CD4-positive, alpha-beta T cell (primary cell): Measurements from ENCODE around the gene PRTFDC1. TPM values are rescaled to one million over a fixed set of nuclear protein-coding genes. Genes with fewer than 3 reads are reported as not detected.

Experiments
- ATAC-seq: fragments of 200-7000 bp; cut with Tn5 transposase; one replicate; pipeline ENCODE4 v1.10.0; 2022; ENCODE audit warnings: mild to moderate bottlenecking; ENCODE audit not compliant: poor library complexity
- CTCF ChIA-PET: fragments of 350-600 bp; sonication (Branson Sonifier 250); formaldehyde crosslinking; loops from one replicate; lab custom pipeline; 2021; ENCODE audit warnings: antibody characterized with exemption, inconsistent platforms; lab: Charles Lee
- POLR2A ChIA-PET: fragments of 350-600 bp; sonication (Branson Sonifier 250); formaldehyde crosslinking; loops from one replicate; lab custom pipeline; 2021; ENCODE audit warnings: antibody characterized with exemption, inconsistent platforms; lab: Charles Lee
- DNase-seq, 14 experiments: peaks; one replicate each; pipeline ENCODE4 v3.0.0-alpha.2; 2013 to 2020; ENCODE audit warnings: mixed read lengths in 2 of 14
- H3K27ac ChIP-seq, 2 donors: one replicate each; pipeline versions ENCODE4 v1.5.1 to v1.7.0; 2013; ENCODE audit warnings: low read length in 2 of 2, low read depth in 1 of 2, mild to moderate bottlenecking in 1 of 2
- H3K27me3 ChIP-seq, 2 experiments: 1 replicate in 1 of 2; 2 replicates in 1 of 2; pipeline versions ENCODE4 v1.6.1 to v1.7.0; 2013; ENCODE audit warnings: low read length in 2 of 2, control low read depth in 1 of 2, mild to moderate bottlenecking in 1 of 2, moderate library complexity in 1 of 2; ENCODE audit not compliant: insufficient read depth in 2 of 2, control insufficient read depth in 1 of 2
- H3K36me3 ChIP-seq: one replicate; pipeline ENCODE4 v1.6.1; 2013; ENCODE audit warnings: low read length, control low read depth; ENCODE audit not compliant: insufficient read depth
- H3K4me1 ChIP-seq: one replicate; pipeline ENCODE4 v1.6.1; 2013; ENCODE audit warnings: low read length, control low read depth; ENCODE audit not compliant: insufficient read depth
- H3K4me3 ChIP-seq: one replicate; pipeline ENCODE4 v1.5.1; 2013; ENCODE audit warnings: mild to moderate bottlenecking, low read length, moderate library complexity
- H3K9me3 ChIP-seq, 2 experiments: 1 replicate in 1 of 2; 2 replicates in 1 of 2; pipeline versions ENCODE4 v1.6.1 to v1.7.0; 2013; ENCODE audit warnings: low read length in 2 of 2, mild to moderate bottlenecking in 2 of 2, control low read depth in 1 of 2, moderate library complexity in 1 of 2; ENCODE audit not compliant: control insufficient read depth in 1 of 2, insufficient read depth in 1 of 2
- H3K27ac Mint-ChIP-seq: one replicate; pipeline ENCODE4 v1.8.0; 2020; ENCODE audit warnings: mixed read lengths
- H3K27me3 Mint-ChIP-seq: one replicate; pipeline ENCODE4 v1.8.0; 2021; ENCODE audit warnings: mixed read lengths
- H3K36me3 Mint-ChIP-seq: one replicate; pipeline ENCODE4 v1.8.0; 2021; ENCODE audit warnings: low read depth, mixed read lengths
- H3K4me1 Mint-ChIP-seq: one replicate; pipeline ENCODE4 v1.8.0; 2021; ENCODE audit warnings: low read depth, mixed read lengths
- H3K4me3 Mint-ChIP-seq: one replicate; pipeline ENCODE4 v1.8.0; 2020; ENCODE audit warnings: mild to moderate bottlenecking, mixed read lengths
- H3K9me3 Mint-ChIP-seq: one replicate; pipeline ENCODE4 v1.8.0; 2020; ENCODE audit warnings: mixed read lengths
- CTCF ChIP-seq: fragments of 200-600 bp; IDR thresholded peaks from one replicate; pipeline ENCODE4 v1.8.0; 2022; ENCODE audit warnings: antibody characterized with exemption, mild to moderate bottlenecking
- intact Hi-C, 2 experiments: fragments of 100-400 bp; cut with DNase I in 1 of 2; cut with micrococcal nuclease in 1 of 2; formaldehyde crosslinking; loops; one replicate each; pipeline versions ENCODE4 v1.15.1 to v1.9.0; 2023 to 2025; cut with DNase I, micrococcal nuclease
- total RNA-seq, 174 experiments: library from RNA in 2 of 174; stranded (reverse) in 2 of 174; gene quantifications; one replicate each; pipeline ENCODE4 v1.2.3 and lab custom pipeline; 2021 to 2026

The PRTFDC1 gene
- total RNA-seq, 2 experiments from 2014 or later, result 0.52 to 0.67 TPM

DNA sequence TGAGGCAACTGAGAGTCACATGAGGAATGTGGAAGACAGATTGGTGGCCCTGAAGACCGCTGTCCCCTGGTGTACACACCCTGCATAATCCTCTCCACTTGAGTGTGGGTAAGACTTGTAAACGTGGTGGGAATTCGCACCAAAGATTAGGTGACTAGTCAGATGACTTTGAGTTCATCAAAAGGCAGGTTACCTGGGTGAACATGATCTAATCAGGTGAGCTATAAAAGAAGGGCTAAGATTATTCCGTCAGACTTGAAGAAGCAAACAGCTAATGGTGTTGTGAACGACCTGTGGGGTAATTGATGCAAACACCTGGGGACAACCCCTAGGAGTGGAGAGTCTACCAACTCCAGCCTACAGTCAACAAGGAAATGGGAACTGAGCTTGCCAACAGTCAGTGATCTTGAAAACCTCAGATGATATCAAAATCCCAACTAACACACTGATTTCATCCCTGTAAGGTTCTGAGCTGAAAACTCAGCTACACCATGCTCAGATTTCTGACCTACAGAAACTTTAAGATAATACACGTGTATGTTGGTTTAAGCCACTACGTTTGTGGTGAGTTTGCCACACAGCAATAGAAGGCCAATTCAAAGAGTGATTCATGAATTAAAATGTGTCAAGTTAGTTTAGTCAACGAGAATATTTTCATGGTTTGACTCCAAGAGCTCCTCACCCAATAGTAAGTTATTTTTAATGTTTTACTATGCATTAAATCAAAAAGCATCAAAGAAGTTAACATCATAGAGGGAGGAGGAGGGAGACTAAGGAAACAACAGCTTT, 16.7 kb downstream of the PRTFDC1 start:
- H3K4me1 Mint-ChIP-seq, result no peaks in the 10 kb centered on the region
- Histone ChIP-seq H3K9me3 (no peaks in the 10 kb centered on the region), H3K4me1 (no peaks in the 10 kb centered on the region), H3K4me3 (no peak overlapping the region), H3K27me3 (no peaks in the 10 kb centered on the region), H3K36me3 (no peaks in the 10 kb centered on the region), H3K27ac (no peak overlapping the region)
- ChIA-PET CTCF (no interaction called here), POLR2A (no interaction called here)
- no peak for TF ChIP-seq CTCF
- no peak for DNase-seq
- no peaks in the 10 kb centered on the region for H3K27me3 Mint-ChIP-seq
- intact Hi-C loops, result no loop called here
- no peak overlapping the region for H3K27ac Mint-ChIP-seq
- no peak for ATAC-seq
- H3K4me3 Mint-ChIP-seq, result no peak overlapping the region
- H3K9me3 Mint-ChIP-seq, result no peaks in the 10 kb centered on the region
- no peaks in the 10 kb centered on the region for H3K36me3 Mint-ChIP-seq

GRCh38 chr10:24931236-24931635, 21.2 kb downstream of the PRTFDC1 start:
- no peak for TF ChIP-seq CTCF
- Mint-ChIP-seq H3K4me1 (peaks cover 18% of the 10 kb centered on the region), H3K9me3 (no peaks in the 10 kb centered on the region), H3K36me3 (no peaks in the 10 kb centered on the region), H3K27ac (no peak overlapping the region), H3K4me3 (no peak overlapping the region), H3K27me3 (no peaks in the 10 kb centered on the region)
- Histone ChIP-seq H3K4me1 (peaks cover 8% of the 10 kb centered on the region), H3K27ac (no peak overlapping the region), H3K27me3 (no peaks in the 10 kb centered on the region), H3K36me3 (no peaks in the 10 kb centered on the region), H3K9me3 (no peaks in the 10 kb centered on the region), H3K4me3 (no peak overlapping the region)
- intact Hi-C loops, result no loop called here
- ATAC-seq (no peak), DNase-seq (no peak)
- ChIA-PET CTCF (no interaction called here), POLR2A (interaction anchor here (0.7 kb wide), 1 partner anchor 8 kb away, joined by 4 read pairs; no protein-coding TSS in a partner anchor)

GRCh38 chr10:24930427-24930826, 22.0 kb downstream of the PRTFDC1 start:
- H3K9me3 Mint-ChIP-seq, result no peaks in the 10 kb centered on the region
- H3K4me3 Mint-ChIP-seq, result no peak overlapping the region
- POLR2A ChIA-PET, result interaction anchor here (0.7 to 0.9 kb wide), 2 partner anchors 9 to 21 kb away, joined by 3 to 4 read pairs; no protein-coding TSS in a partner anchor
- CTCF ChIA-PET, result interaction anchor here (0.9 kb wide), 1 partner anchor 18 kb away, joined by 3 read pairs; no protein-coding TSS in a partner anchor
- ATAC-seq, result no peak
- no peaks in the 10 kb centered on the region for H3K36me3 ChIP-seq
- intact Hi-C loops, result no loop called here
- H3K27me3 Mint-ChIP-seq, result no peaks in the 10 kb centered on the region
- DNase-seq, result no peak
- peaks cover 18% of the 10 kb centered on the region for H3K4me1 Mint-ChIP-seq
- no peaks in the 10 kb centered on the region for H3K9me3 ChIP-seq
- TF ChIP-seq CTCF, result no peak
- H3K36me3 Mint-ChIP-seq, result no peaks in the 10 kb centered on the region
- peaks cover 8% of the 10 kb centered on the region for H3K4me1 ChIP-seq
- H3K27ac ChIP-seq, result no peak overlapping the region
- no peak overlapping the region for H3K27ac Mint-ChIP-seq
- H3K27me3 ChIP-seq, result no peaks in the 10 kb centered on the region
- no peak overlapping the region for H3K4me3 ChIP-seq
